ENCODE data around the gene PCDHGA1. TPM values are rescaled to one million over a fixed set of nuclear protein-coding genes. Genes with fewer than 3 reads are reported as not detected.
A peak's percentile ranks its signal among the peaks of the same experiment; 100 is the strongest.

Gene PCDHGA1
- total and polyA plus RNA-seq, 10 donors = 0.04 to 0.52 (median 0.25) TPM; not detected in 1

GRCh38 chr5:141485321-141486055, 155.2 kb downstream of the PCDHGA1 start:
- no peak for DNase-seq

GRCh38 chr5:141486091-141486490, 155.8 kb downstream of the PCDHGA1 start:
- intact Hi-C loops (cut with DNase I; ENCODE audit: low total_unique reads) = no loop called here
- H3K36me3 ChIP-seq = peaks cover 0 to 5% (median 0%) of the 10 kb centered on the region in 6 donors
- H3K4me1 ChIP-seq = peaks cover 0 to 27% (median 16%) of the 10 kb centered on the region in 6 donors
- TF ChIP-seq POLR2A (IDR thresholded peaks at IDR 0.05) (no peak), POLR2AphosphoS5 (IDR thresholded peaks at IDR 0.05) (no peak), CTCF (IDR thresholded peaks at IDR 0.05 in 8 of 11, conservative IDR thresholded peaks at IDR 0.05 in 3 of 11) (no peak)
- peaks cover 0 to 84% (median 21%) of the 10 kb centered on the region in 7 donors for H3K27me3 ChIP-seq (replicated peaks in 1 of 7)
- no peak overlapping the region for H3K4me3 ChIP-seq
- DNase-seq = no peak
- H3K27ac ChIP-seq = no peak overlapping the region
- no peaks in the 10 kb centered on the region for H3K9me3 ChIP-seq
- 85 to 96% (median 91%) methylated on average over 4 to 9 of the region's 9 CpGs for WGBS, 5 donors

More at GRCh38 chr5:141485321-141486055, 155.2 kb downstream of the PCDHGA1 start:
- Histone ChIP-seq H3K27me3 (replicated peaks in 1 of 7) (peaks cover 0 to 78% (median 21%) of the 10 kb centered on the region in 7 donors), H3K4me3 (peak overlapping the region in 4 of 8 donors; percentile 22 to 58 (median 30)), H3K27ac (no peak overlapping the region), H3K36me3 (peaks cover 0 to 5% (median 0%) of the 10 kb centered on the region in 6 donors), H3K9me3 (no peaks in the 10 kb centered on the region), H3K4me1 (peaks cover 0 to 25% (median 14%) of the 10 kb centered on the region in 6 donors)
- WGBS, 5 donors = 50 to 70% (median 55%) methylated on average over 23 to 38 of the region's 38 CpGs
- TF ChIP-seq CTCF (IDR thresholded peaks at IDR 0.05 in 8 of 11, conservative IDR thresholded peaks at IDR 0.05 in 3 of 11) (no peak), POLR2A (IDR thresholded peaks at IDR 0.05) (no peak), POLR2AphosphoS5 (IDR thresholded peaks at IDR 0.05) (no peak)
- intact Hi-C loops (cut with DNase I; ENCODE audit: low total_unique reads) = no loop called here

GRCh38 chr5:141487131-141487530, 156.8 kb downstream of the PCDHGA1 start:
- Histone ChIP-seq H3K9me3 (no peaks in the 10 kb centered on the region), H3K36me3 (peaks cover 0 to 12% (median 0%) of the 10 kb centered on the region in 6 donors), H3K4me3 (no peak overlapping the region), H3K27ac (no peak overlapping the region), H3K4me1 (peaks cover 3 to 38% (median 26%) of the 10 kb centered on the region in 6 donors), H3K27me3 (replicated peaks in 1 of 7) (peaks cover 0 to 95% (median 29%) of the 10 kb centered on the region in 7 donors)
- TF ChIP-seq CTCF (IDR thresholded peaks at IDR 0.05 in 8 of 11, conservative IDR thresholded peaks at IDR 0.05 in 3 of 11) (no peak), POLR2AphosphoS5 (IDR thresholded peaks at IDR 0.05) (no peak), POLR2A (IDR thresholded peaks at IDR 0.05) (no peak)
- intact Hi-C loops (cut with DNase I; ENCODE audit: low total_unique reads) = no loop called here
- WGBS, 5 donors = 76 to 91% (median 83%) methylated on average over 7 of the region's 7 CpGs
- no peak for DNase-seq

All from spleen (tissue), 11 donors.